ENCODE results near the gene ARIH2. TPM values are rescaled to one million over a fixed set of nuclear protein-coding genes. Genes with fewer than 3 reads are reported as not detected.
A peak's percentile ranks its signal among the peaks of the same experiment; 100 is the strongest.

The ARIH2 gene
- total RNA-seq, 1 donor from 2014 or later = 88.1 TPM

DNA sequence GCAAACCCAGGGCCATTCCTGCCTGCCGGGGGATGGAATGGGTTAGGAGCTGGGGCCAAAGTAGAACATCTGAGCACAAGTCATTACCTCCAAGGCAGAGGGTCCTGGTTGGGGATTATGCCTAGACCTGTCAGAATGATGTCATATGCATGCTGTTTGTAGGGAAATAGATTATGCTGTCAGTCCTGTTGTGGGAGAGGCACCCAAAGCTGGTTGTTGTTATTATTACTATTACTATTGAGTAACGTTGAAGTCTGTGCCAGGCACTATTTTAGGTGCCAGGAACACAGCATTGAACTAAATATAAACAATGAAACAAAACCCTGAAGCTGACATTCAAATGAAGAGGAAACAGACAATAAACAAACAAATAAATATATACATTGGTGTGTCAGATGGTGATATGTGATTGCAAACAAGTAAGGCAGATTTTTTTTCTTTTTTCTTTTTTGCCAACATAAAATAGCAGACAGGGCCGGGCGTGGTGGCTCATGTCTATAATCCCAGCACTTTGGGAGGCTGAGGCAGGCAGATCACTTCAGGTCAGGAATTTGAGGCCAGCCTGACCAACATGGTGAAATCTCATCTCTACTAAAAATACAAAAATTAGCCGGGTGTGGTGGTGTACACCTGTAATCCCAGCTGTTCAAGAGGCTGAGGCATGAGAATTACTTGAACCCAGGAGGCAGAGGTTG lies 73.4 kb downstream of the ARIH2 start:
- no peak overlapping the region for H3K27ac ChIP-seq
- ATAC-seq = no peak

DNA sequence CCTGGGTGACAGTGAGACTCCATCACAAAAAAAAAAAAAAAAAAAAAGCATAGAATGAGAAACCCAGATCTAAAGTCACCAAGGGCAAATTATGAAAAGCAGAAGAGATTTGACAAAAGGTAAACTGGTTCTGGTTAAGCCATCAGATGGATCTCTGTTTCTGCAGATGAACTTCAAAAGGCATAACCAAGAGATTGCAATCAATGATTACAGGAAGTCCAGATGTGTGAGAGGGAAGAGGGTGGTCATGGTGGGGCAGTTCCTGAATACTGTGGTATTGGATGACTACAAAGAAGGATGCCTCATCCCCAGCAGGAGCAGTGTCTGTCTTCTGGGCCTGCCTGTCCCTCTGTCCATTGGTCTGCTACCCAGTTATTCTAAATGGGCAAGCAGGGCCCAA lies 75.2 kb downstream of the ARIH2 start:
- no peak for TF ChIP-seq CTCF (IDR thresholded peaks at IDR 0.05)
- H3K4me1 ChIP-seq = peaks cover 20% of the 10 kb centered on the region
- H3K4me3 ChIP-seq = no peak overlapping the region
- no peaks in the 10 kb centered on the region for H3K9me3 ChIP-seq
- ATAC-seq (no peak), DNase-seq (no peak)
- intact Hi-C loops (cut with DNase I) = no loop called here
- peaks cover 9% of the 10 kb centered on the region for H3K36me3 ChIP-seq
- no peak overlapping the region for H3K27ac ChIP-seq
- no peaks in the 10 kb centered on the region for H3K27me3 ChIP-seq

More for the DNA sequence above, 73.4 kb downstream of the ARIH2 start:
- Histone ChIP-seq H3K9me3 (no peaks in the 10 kb centered on the region), H3K36me3 (peaks cover 9% of the 10 kb centered on the region), H3K4me1 (peaks cover 21% of the 10 kb centered on the region), H3K27me3 (no peaks in the 10 kb centered on the region), H3K4me3 (peak overlapping the region; percentile 89)
- TF ChIP-seq CTCF (IDR thresholded peaks at IDR 0.05) = no peak
- DNase-seq = no peak
- intact Hi-C loops (cut with DNase I) = no loop called here

DNA sequence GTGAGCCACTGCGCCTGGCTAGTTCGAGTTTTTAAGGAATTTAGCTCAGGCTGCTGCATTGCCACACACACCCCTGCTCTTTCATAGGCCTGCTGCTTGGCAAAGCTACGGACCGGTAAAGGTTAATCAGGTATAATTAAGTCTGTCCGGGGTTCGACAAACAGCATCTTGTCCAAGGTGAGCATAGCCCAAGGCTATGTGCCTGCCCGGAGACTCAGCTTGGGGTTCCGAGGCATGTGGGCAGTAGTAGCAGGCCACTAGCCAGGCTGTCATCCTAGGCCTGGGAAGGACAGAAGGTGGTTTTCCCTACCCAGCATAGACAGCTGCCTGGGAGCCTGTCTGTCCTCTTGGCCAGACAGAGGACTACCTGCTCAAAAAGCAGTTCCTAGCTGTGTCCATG lies 78.0 kb downstream of the ARIH2 start:
- no peak for ATAC-seq
- intact Hi-C loops (cut with DNase I) = no loop called here
- no peak for TF ChIP-seq CTCF (IDR thresholded peaks at IDR 0.05)

GRCh38 chr3:48997102-48997635 lies 78.5 kb downstream of the ARIH2 start:
- H3K4me1 ChIP-seq = no peaks in the 10 kb centered on the region
- peaks cover 6% of the 10 kb centered on the region for H3K36me3 ChIP-seq
- H3K9me3 ChIP-seq = no peaks in the 10 kb centered on the region
- intact Hi-C loops (cut with DNase I) = no loop called here
- no peak for DNase-seq
- ATAC-seq = no peak
- TF ChIP-seq CTCF (IDR thresholded peaks at IDR 0.05) = no peak
- no peaks in the 10 kb centered on the region for H3K27me3 ChIP-seq
- H3K27ac ChIP-seq = no peak overlapping the region
- H3K4me3 ChIP-seq = no peak overlapping the region

More for the DNA sequence above, 78.0 kb downstream of the ARIH2 start:
- DNase-seq = no peak
- no peak overlapping the region for H3K4me3 ChIP-seq
- no peaks in the 10 kb centered on the region for H3K9me3 ChIP-seq
- peaks cover 3% of the 10 kb centered on the region for H3K4me1 ChIP-seq
- H3K27ac ChIP-seq = no peak overlapping the region
- peaks cover 9% of the 10 kb centered on the region for H3K36me3 ChIP-seq
- H3K27me3 ChIP-seq = no peaks in the 10 kb centered on the region

GRCh38 chr3:48997714-48998637 lies 79.3 kb downstream of the ARIH2 start:
- intact Hi-C loops (cut with DNase I) = no loop called here
- no peaks in the 10 kb centered on the region for H3K27me3 ChIP-seq
- DNase-seq (no peak), ATAC-seq (no peak)
- H3K4me1 ChIP-seq = no peaks in the 10 kb centered on the region
- no peak for TF ChIP-seq CTCF (IDR thresholded peaks at IDR 0.05)
- peaks cover 4% of the 10 kb centered on the region for H3K36me3 ChIP-seq
- no peak overlapping the region for H3K27ac ChIP-seq
- H3K4me3 ChIP-seq = no peak overlapping the region
- H3K9me3 ChIP-seq = no peaks in the 10 kb centered on the region

All from upper lobe of right lung (tissue), 1 donor.